SKM-1 treated with dmso at 0.1 percent for 144 hours (cell line): ENCODE results near the gene LPGAT1.
"Not testable (repeated sequence)": the region's sequence is repeated elsewhere in the genome, so short reads cannot be mapped to it uniquely, and the experiment has no call there.

Source experiments
- DNase-seq: peaks from one replicate; lab custom pipeline; 2025; ENCODE audit not compliant: unreplicated experiment; lab: John Stamatoyannopoulos, UW

Gene LPGAT1, protein sequence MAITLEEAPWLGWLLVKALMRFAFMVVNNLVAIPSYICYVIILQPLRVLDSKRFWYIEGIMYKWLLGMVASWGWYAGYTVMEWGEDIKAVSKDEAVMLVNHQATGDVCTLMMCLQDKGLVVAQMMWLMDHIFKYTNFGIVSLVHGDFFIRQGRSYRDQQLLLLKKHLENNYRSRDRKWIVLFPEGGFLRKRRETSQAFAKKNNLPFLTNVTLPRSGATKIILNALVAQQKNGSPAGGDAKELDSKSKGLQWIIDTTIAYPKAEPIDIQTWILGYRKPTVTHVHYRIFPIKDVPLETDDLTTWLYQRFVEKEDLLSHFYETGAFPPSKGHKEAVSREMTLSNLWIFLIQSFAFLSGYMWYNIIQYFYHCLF

DNA sequence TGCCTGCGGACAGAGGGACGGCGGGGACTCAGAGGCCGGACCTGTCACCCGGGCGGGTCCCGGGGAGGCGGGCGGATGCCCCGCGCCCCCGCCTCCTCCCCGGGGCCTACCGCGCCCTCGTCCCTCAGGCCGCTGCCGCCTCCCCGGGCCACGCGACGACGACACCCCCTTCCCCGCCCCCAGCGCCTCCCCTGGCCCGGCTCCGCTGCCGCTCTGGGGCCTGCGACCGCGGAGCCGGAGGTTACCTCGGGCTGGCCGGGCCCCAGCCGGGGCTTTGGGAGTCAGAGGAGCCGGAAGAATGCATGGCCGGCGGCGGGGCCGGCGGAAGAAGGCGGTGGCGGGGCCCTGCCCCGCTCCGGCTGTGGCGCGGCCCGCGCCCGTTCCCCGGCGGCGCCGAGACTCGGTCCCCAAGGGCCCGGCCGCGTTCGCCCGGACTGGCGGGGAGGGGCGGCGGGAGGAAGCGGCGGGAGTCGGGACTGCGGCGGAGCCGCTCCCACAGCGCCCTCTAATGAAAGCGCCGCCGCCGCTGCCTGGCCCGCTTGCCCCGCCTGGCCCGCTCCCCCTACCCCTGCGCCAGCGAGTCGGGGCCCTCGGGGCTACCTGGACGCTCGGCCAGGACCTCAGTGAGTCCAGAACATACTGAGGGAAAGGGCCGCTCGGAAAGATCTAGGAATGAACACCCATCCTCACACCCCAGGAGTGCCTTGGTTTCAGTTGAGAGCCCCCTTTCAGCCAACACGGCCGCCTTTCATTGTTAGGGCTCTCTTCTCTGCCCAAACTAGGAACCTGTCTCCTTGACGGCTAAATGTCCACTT is at the start of gene LPGAT1:
Gene LPGAT1 (minus strand): TSS at position 436 of the 815 bp plus-strand sequence. CDS start 1,467 bp downstream, outside the sequence.
- DNase-seq = peak; percentile 86

DNA sequence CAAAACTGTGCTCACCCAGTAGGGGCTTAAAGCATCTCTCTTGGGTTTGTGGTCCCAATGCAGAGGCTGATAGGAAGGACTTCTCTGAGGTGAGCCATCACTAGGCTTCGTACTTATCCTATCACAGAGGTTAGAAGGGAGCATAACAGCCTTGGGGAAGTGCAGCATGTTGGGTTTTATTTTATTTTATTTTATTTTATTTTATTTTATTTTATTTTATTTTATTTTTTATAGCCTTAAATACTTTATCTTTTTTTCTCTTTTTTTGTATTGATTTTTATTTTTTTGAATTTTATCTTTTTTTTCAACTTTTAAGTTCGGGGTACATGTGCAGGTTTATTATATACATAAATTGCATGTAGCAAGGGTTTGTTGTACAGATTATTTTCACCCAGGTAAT is 48.9 kb upstream of the LPGAT1 start:
- DNase-seq = no peak

DNA sequence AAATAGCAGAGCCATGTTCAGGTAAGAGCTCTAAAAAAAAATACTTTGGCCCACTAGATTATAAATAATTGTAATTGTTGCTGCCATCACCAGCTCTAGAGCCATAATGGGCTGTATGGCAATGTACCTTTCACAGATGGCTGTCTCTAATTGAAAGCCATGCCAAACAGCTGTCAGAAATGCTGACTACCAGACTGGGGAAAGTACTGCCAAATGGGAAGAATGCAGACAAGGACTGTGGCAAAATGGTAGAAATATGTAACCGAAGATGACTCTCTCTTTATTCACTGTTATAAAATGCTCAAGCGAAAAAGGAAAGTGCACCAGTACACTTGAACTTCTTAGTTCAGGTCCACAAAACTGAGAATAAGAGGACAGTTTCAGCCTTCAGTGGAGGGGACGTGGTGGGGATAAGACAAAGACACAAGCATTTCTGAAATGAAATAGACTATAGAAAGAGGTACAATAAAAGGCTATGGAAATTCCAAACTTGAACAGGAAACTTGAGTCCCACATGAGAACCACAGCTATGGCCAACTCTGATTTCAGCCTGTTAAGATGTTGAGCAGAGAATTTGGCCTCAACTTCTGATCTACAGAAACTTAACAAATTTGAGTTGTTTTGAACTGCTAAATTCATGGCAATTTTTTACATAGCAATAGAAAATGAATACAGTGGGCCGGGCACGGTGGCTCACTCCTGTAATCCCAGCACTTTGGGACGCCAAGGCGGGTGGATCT is 46.5 kb upstream of the LPGAT1 start:
- DNase-seq = no peak

DNA sequence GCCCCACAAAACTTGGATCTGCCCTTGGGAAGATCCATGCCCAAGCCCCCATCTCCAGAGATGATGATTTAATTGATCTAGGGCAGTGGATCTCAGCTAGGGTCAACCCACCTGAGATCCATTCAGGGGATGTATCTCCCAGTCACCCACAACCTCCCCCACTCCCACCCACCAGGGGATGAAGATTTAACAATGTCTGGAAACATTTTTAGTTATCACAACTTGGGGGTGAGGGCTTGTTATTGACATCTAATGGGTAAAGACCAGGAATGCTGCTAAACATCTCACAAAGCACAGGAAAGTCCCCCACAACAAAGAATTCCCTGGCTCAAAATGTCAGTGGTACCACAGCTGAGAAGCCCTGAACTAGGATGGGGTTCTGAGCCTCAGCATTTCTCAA is 45.0 kb upstream of the LPGAT1 start:
- no peak for DNase-seq

DNA sequence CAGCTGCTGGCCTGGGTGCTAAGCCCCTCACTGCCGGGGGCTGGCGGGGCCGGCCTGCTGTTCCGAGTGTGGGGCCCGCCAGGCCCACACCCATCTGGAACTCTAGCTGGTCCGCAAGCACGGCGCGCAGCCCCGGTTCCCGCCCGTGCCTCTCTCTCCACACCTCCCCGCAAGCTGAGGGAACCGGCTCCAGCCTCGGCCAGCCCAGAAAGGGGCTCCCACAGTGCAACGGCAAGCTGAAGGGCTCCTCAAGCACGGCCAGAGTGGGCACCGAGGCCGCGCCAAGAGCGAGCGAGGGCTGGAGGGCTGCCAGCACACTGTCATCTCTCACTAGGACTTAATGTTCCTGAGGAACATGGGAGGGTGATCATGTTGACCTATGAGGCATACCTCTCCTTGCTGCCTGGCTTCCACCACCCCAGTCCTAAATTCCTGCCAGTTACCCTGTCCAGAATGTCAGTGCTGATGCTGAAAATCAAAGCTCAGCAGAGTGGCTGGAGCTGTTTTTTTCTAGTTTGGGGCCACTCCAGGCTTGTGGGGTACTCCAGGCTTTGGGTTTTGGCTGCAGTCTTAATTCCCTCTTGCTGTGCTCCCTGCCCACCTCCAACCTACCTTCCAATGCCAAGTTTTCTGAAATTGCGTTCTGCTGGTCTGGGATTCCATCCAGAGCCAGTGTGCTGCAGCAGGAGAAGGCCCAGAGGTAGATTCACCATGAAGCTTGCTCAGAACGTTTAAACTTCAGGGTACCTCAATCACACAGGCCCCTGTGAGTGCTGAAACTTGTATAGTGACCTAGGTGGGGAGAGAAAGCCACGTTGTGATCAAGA is 44.2 kb upstream of the LPGAT1 start:
- no peak for DNase-seq

DNA sequence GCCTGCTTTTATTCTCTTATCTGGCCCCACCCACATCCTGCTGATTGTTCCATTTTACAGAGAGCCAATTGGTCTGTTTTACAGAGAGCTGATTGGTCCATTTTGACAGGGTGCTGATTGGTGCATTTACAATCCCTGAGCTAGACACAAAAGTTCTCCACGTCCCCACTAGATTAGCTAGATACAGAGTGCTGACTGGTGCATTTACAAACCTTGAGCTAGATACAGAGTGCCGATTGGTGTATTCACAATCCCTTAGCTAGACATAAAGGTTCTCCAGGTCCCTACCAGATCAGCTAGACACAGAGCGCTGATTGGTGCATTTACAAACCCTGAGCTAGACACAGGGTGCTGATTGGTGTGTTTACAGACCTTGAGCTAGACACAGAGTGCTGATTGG is 43.2 kb upstream of the LPGAT1 start:
- not testable (repeated sequence) for DNase-seq

DNA sequence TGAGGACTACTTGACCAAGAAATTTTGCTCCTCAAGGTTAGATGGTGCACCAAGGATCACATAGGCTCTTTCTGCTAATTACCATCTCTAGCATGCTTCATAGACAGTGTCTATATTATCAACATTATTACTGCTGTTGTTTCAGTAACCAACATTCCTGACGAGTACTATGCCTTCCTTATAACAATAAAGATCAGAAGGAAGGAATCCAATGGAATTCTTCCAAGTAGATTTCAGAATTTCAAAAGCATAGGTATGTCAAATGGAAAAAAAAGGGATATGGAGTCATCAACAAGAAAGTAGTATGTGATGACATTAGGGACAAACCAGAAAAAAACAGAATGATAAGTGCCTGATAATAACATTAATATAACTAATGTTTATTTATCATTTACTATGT is 39.6 kb upstream of the LPGAT1 start:
- DNase-seq = no peak

DNA sequence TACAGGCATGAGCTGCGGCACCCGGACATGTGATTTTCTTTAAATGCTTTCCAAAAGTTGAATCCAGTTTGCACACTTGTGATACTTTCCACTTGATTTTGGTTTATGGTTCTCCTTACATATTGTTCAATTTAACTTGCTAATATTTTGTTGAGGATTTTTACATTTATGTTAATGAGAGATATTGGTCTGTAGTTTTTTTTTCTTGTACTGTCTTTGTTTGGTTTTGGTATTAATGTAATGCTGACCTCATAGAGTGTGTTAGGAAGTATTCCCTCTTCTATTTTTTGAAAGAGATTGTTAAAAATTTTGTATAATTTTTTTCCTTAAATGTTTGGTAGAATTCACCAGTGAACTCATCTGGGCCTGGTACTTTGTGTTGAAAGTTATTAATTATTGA is 34.6 kb upstream of the LPGAT1 start:
- no peak for DNase-seq

DNA sequence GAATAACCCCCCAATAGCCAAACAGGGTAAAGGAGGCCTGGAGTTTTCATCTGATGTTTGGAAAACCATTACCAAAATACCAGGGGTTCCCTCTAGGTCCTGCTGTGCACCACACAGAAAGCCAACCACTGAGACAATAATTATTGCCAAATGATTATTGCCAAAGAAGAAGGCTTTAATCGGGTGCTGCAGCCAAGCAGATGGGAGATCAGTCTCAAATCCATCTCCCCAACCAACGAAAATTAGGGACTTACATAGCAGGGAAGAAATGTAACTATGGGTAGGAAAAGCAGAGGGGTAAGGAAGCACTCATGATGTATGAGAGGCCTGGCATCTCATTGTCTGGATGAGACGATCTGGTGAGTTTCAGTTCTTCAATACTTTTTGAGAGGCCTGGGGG is 28.8 kb upstream of the LPGAT1 start:
- no peak for DNase-seq

DNA sequence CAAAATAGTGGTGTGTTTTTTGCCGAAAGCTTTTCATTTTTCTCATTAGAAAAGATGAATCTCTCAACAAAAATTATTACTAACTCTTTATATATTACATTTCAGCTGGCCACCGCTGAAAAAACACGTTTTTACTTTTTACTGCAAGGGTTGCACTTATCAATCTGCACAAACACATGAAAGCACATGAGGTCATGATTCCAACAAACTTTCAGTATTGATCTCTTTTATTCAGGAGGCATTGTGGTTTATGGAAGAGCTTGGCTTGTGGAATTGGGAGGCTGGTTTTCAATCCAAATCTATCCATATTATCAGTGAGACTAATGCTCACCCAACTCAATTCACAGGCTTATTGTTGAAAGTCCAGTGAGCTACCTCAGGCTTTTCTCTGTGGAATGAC is 20.6 kb upstream of the LPGAT1 start:
- DNase-seq = no peak

DNA sequence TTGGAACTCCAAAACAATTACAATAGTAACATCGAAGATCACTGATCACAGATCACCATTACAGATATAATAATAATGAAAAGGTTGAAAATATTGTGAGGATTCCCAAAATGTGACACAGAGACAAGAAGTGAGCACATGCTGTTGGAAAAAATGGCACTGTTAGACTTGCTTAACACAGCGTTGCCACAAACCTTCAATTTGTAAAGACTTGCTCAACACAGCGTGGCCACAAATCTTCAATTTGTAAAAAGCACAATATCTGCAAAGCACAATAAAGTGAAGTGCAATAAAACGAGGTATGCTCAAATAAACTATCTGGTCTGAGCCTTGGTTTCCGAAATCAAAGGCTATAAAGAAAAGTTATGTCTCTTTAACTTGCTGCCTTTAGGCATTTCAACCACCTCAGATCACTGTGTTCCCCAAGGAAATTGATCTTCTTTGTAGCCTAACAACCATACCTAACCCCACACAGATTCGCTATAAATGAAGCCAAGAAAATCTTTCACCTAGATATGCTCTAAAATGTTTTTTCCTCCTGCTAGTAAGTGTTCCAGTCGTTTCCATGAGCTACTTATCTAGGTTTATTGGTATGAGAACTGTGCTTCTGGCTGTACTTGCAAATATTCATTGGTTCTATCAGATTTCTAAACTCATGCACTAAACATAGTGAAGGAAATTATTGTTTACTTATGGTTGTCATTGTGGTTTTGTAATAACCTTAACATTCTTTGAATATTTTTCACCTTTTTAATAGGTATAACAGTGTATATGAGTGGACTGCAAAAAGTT is 13.1 kb upstream of the LPGAT1 start:
- no peak for DNase-seq

DNA sequence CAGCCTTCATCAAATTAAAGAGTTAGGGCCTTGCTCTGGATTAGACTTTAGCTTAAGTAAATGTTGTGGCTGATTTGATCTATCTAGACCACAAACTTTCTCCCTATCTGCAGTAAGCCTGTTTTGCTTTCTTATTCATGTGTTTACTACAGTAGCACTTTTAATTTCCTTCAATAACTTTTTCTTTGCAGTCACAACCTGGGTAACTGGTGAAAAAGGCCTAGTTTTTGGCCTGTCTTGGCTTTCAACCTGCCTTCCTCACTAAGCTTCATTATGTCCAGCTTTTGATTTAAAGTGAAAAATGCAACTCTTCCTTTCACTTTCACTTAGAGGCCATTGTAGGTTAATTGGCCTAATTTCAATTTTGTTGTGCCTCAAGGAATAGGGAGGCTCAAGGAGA is 12.5 kb upstream of the LPGAT1 start:
- DNase-seq = no peak

DNA sequence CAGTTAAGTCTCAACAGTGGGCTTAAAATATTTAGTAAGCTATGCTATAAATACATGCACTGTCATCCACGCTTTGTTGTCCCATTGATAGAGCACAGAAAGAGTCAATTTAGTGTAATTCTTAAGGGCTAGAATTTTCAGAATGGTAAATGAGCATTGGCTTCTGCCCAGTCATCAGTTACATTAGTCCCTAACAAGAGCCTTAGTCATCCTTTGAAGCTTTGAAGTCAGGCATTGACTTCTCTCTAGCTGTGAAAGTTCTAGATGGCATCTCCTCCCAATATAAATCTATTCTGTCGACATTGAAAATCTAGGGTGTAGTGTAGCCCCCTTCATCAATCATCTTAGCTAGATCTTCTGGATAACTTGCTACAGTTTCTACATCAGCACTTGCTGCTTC is 12.0 kb upstream of the LPGAT1 start:
- DNase-seq = no peak

DNA sequence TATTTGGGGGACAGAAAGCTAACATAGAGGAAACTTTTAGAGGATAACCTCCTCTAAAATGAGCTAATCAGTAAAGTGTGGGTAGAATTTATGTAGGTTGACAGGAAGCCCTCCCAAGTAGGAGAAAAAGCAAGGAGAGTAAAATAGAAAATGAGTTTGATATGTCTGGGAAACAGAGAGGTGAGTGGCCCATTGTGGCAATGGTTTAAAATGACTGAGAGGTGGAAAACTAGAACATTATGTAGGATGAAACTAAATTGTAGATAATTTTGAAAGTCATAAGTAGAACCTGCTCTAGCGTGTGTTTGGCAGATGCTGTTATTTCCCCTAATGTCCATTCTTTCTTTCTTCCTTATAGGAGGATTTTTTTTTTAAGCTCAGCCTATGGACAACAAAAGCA is 8.5 kb upstream of the LPGAT1 start:
- no peak for DNase-seq

DNA sequence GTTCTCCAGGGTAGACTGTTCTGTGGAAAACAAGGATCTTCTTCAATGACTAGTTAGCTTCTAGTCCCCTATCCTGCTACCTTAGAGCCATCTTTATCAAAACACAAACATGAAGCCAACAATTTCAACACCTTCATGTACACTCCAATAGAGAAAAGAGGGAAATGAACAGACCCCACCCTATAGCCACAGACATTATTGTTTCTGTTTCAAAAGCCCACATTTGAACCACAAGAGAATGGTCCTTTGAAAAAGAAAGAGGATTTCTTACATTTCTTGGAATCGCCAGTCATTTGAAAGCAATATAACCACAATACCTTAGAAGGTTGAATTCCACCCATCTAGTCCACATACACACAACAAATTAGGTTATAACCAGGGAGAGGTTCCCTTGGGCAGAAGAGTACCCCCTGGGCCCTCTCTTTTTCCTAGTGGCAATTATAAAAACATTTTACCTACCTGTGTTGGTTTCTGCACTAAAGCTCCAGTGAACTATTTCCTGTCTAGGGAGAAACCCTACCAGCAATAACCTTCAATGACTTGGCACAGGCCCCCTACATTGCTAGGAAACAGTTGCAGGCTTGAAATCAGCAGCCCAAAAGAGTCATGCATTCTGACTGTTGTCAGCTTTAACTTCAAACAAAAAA is 2.7 kb upstream of the LPGAT1 start:
- DNase-seq = peak; percentile 15

DNA sequence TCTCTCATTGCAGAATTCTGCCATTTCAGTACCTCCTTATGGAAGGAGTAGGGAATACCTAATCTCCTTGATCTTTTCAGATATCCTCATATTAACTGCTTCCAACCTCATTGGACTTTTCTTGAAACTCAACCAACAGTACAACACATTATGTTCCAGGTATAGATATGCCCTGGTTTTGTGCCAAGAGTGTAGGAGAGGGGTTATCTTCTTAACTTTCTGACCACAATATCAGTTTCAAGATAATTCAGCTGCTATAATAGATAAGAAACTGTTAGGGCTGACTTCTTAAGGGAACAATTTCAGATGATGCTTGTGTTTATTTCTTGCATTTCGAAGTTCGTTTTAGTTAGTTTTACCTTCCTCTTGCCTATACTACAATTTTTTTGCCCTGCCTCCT is 2.1 kb upstream of the LPGAT1 start:
- no peak for DNase-seq

DNA sequence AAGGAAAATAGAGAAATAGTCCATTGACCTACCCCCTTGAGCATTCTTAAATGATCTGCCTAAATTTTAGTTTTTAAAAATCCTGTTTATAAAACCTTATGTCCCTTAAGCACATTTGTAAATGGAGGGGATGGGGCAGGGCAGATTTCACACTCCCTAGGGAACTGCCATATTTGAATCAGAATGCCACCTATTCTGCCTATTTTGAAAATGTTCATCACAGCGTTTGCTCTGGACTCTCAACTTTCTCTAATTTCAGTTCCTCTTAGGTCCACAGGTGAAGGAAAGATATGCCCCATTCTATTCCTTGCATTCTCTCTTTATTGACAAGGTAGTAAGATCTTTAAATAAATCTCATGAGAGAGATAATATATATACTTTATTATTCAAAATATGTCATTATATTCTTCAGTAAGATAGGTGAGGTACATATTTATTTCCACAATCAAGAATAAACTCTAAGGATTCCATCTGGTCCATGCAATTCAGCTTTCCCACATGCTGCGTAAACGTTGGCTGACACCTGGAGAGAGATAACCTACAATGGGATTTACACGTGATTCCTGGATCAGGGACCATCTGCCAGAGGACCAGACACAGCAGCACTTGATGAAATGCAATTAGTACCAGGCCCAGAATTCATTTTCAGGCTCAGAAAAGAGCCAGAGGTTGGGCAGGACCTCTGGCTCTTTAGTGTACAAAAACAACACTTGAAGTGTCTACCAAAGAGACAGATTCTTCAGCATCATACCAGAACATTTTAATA is 1.2 kb upstream of the LPGAT1 start:
- DNase-seq = no peak

DNA sequence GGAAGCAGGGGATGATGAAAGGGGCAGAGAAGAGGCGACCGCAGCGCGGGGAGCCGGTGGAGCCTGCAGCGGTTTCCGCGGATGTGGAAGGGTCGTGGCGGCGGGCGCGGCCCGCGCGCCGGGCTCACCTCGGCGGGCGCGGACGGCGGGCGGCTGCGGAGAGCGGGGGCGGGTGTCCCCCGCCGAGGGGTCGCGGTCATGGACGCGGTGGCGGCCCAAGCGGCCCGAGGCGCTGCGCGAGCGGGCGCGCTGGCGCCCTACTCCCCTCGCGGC is 572 bp downstream of the LPGAT1 start:
- DNase-seq = no peak
